Mucosa of descending colon (tissue), 3 donors: ENCODE data around the gene FRA10AC1. TPM values are rescaled to one million over a fixed set of nuclear protein-coding genes. Genes with fewer than 3 reads are reported as not detected.

Experiments
- ATAC-seq: fragments of 200-7000 bp; cut with Tn5 transposase; one replicate; pipeline ENCODE4 v1.9.1; 2020; ENCODE audit warnings: mild to moderate bottlenecking, moderate library complexity
- DNase-seq, 3 donors: peaks; one replicate each; pipeline ENCODE4 v3.0.0-alpha.2; 2020
- H3K36me3 ChIP-seq: fragments of 200-600 bp; one replicate; pipeline ENCODE4 v1.8.0; 2021; ENCODE audit warnings: low read depth, mild to moderate bottlenecking
- H3K4me1 ChIP-seq: fragments of 200-600 bp; one replicate; pipeline ENCODE4 v1.8.0; 2021; ENCODE audit warnings: low read depth, mild to moderate bottlenecking
- H3K4me3 ChIP-seq: fragments of 200-600 bp; one replicate; pipeline ENCODE4 v1.8.0; 2021; ENCODE audit warnings: mild to moderate bottlenecking
- H3K9me3 ChIP-seq: fragments of 200-600 bp; one replicate; pipeline ENCODE4 v1.8.0; 2021; ENCODE audit warnings: mild to moderate bottlenecking
- intact Hi-C, 2 donors: fragments of 100-400 bp; cut with DNase I in 1 of 2; cut with micrococcal nuclease in 1 of 2; formaldehyde crosslinking; loops; one replicate each; pipeline versions ENCODE4 v1.11.0 to v1.11.1; 2022; cut with DNase I, micrococcal nuclease
- total RNA-seq, 3 donors: library from RNA; stranded (reverse); fragmentation: NEBNext Ultra II Directional in 2 of 3; extraction: Animal tissue kit (Norgen Biotek cat#: 25700) in 2 of 3; gene quantifications; one replicate each; pipeline versions ENCODE4 v1.2.1 to v1.2.4, GENCODE V29; 2021 to 2023
- TF ChIP-seq, protein P1 (sequence below): fragments of 200-600 bp; IDR thresholded peaks from one replicate; pipeline ENCODE4 v1.8.0; 2022; ENCODE audit warnings: antibody characterized with exemption, mild to moderate bottlenecking
- donor health status: DM: no; HTN: no; CAD: no; lungs with moderate emphysema.
- donor health status: DM: no; HTN: no; CAD: no.
- donor health status: DM: no; HTN: yes; CAD: no.

Gene FRA10AC1
- total RNA-seq, 3 donors from 2014 or later, result 11.4 to 16.8 (median 15.3) TPM

DNA sequence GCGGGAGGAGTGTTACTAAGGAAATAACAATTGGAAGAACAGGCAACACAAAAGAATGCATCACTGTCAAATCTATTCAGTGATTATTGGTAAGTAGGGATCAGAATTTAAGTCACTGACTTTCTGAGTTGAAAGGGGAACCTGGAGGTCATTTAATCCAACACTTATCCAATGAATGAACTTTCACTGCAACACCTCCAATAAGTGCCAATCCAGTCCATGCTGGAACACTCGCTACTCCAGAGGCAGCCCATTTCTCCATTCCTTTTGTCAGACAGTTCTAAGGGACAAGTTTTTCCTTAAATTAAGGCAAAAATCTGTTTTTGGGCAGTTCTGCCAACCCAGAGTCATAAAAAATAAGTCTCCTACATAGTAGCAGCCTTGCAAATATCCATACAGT is 29.5 kb downstream of the FRA10AC1 start:
- Histone ChIP-seq H3K4me3 (no peak overlapping the region), H3K9me3 (no peaks in the 10 kb centered on the region), H3K36me3 (no peaks in the 10 kb centered on the region)

DNA sequence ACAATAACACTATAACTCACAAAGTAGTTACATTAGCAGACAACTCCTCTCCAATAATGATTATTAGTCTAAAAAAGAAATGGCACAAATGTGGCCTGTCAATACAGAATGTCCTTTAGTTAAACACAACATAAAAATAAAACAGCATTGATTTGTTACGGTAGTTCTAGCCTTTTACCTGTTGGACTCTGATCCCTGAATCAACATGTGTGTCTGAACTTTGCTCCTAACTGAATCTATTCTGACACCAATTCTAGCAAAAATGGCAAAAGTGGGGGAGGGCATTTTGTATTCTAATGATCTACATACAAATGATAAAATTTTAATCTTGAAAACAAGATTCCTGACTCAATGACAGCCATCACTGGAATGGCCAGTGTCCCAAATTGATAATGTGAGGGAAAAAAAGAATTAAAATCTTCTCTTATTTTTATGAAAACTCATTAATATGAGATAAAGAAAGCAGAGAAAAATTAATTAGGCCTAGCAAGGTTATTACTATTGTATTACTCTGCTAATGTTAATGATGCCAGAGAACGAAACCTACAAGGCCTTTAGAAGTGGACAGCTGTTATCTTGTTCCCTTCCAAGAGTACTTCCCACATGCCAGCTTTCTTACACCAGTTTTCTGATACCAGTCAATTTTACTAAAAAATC is 30.2 kb downstream of the FRA10AC1 start:
- intact Hi-C loops, result no loop called here
- H3K36me3 ChIP-seq, result no peaks in the 10 kb centered on the region
- no peaks in the 10 kb centered on the region for H3K4me1 ChIP-seq
- TF ChIP-seq, protein P1, sequence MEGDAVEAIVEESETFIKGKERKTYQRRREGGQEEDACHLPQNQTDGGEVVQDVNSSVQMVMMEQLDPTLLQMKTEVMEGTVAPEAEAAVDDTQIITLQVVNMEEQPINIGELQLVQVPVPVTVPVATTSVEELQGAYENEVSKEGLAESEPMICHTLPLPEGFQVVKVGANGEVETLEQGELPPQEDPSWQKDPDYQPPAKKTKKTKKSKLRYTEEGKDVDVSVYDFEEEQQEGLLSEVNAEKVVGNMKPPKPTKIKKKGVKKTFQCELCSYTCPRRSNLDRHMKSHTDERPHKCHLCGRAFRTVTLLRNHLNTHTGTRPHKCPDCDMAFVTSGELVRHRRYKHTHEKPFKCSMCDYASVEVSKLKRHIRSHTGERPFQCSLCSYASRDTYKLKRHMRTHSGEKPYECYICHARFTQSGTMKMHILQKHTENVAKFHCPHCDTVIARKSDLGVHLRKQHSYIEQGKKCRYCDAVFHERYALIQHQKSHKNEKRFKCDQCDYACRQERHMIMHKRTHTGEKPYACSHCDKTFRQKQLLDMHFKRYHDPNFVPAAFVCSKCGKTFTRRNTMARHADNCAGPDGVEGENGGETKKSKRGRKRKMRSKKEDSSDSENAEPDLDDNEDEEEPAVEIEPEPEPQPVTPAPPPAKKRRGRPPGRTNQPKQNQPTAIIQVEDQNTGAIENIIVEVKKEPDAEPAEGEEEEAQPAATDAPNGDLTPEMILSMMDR, result no peak
- ATAC-seq, result no peak
- DNase-seq, result no peak
- no peak overlapping the region for H3K4me3 ChIP-seq
- H3K9me3 ChIP-seq, result no peaks in the 10 kb centered on the region

More for the DNA sequence above, 29.5 kb downstream of the FRA10AC1 start:
- intact Hi-C loops, result no loop called here
- ATAC-seq, result no peak
- no peak for DNase-seq
- no peaks in the 10 kb centered on the region for H3K4me1 ChIP-seq
- TF ChIP-seq, protein P1, result no peak

DNA sequence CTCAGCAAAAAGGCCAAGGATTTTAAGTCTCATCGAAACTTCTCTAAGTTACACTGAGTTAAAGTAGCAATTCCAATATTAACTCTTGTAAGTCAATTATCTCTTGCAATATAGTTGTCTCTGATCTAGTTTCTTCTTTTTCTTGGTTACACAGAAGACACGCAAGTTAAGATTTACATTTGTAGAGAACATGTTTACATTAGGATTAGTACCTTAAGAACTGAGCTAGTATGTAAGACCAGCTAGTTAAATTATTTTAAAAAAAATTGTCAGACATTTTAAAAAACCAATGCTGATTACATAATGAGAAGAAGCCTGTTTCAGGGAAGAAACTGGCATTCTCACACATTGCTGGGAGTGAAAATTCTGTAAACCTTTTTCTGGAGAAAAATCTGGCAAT is 31.4 kb downstream of the FRA10AC1 start:
- Histone ChIP-seq H3K9me3 (no peaks in the 10 kb centered on the region), H3K4me1 (no peaks in the 10 kb centered on the region), H3K36me3 (no peaks in the 10 kb centered on the region), H3K4me3 (no peak overlapping the region)
- intact Hi-C loops, result no loop called here
- DNase-seq (no peak), ATAC-seq (no peak)
- TF ChIP-seq, protein P1, result no peak

DNA sequence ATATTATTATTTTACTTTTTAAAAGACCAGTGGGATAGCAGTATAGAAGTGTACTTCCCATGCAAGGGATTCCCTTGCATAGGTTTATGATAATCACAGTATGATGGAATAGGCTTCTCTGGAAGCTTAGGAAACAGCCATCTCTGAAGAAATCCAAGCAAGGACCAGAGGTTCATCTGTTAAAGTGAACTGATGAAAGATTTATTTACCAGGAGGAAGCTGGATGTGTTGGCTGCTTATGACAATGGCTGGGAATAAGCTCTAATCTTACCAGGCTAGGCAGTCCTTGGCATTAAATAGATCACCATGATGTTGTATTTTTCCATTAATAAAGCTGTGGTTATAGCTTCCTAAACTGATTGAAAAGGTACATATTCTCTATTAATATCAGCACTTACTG is 32.0 kb downstream of the FRA10AC1 start:
- Histone ChIP-seq H3K4me1 (no peaks in the 10 kb centered on the region), H3K36me3 (no peaks in the 10 kb centered on the region), H3K9me3 (no peaks in the 10 kb centered on the region), H3K4me3 (no peak overlapping the region)
- no peak for ATAC-seq
- DNase-seq, result no peak
- TF ChIP-seq, protein P1, result no peak
- intact Hi-C loops, result no loop called here

DNA sequence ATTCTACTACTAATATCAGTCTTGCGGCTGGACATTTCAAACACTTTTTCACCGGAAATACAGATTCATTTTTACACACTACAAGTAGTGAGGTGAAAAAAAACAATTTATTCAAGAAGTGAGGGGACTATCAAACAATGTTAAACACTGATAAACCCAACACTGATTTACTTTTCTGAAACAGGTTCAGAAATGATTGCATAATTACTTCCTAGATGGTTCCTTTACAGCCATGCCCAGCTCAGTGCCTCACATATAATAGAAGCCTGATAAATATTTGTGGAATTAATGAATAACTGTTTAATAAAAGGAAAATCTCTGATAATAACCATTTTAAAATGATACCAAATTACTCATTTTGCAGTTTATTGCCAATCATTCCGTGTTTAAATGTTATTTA is 34.6 kb downstream of the FRA10AC1 start:
- TF ChIP-seq, protein P1, result no peak
- no peak for DNase-seq
- Histone ChIP-seq H3K4me3 (no peak overlapping the region), H3K36me3 (no peaks in the 10 kb centered on the region), H3K4me1 (no peaks in the 10 kb centered on the region), H3K9me3 (no peaks in the 10 kb centered on the region)
- intact Hi-C loops, result no loop called here
- no peak for ATAC-seq

DNA sequence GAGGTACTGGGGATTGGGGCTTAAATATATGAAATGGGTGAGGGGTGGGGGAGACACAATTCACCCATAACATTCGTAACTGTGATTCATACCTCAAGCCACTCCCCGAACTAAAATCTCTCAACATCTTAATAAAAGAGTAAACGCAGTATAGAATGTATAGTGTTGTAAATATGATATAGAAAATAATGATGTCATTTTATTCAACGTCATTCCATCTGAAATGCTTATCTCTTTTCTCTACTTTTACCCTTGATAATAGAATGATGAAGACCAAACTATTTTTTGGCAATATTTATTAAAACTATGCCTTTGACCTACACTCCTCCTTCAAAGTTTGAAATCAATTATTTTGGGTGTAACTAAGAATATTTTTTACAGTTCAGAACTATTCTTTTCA is 36.4 kb downstream of the FRA10AC1 start:
- H3K4me3 ChIP-seq, result no peak overlapping the region
- H3K36me3 ChIP-seq, result no peaks in the 10 kb centered on the region
- TF ChIP-seq, protein P1, result no peak
- intact Hi-C loops, result no loop called here
- H3K9me3 ChIP-seq, result no peaks in the 10 kb centered on the region
- no peak for DNase-seq
- H3K4me1 ChIP-seq, result no peaks in the 10 kb centered on the region
- no peak for ATAC-seq
